Naive B cell (primary cell): ENCODE results near the gene MRPS10. TPM values are rescaled to one million over a fixed set of nuclear protein-coding genes. Genes with fewer than 3 reads are reported as not detected.
"Not testable (repeated sequence)": the region's sequence is repeated elsewhere in the genome, so short reads cannot be mapped to it uniquely, and the experiment has no call there.

Experiments used
- ATAC-seq, 2 donors: fragments of 150-1000 bp; cut with Tn5 transposase; 2 replicates each; pipeline ENCODE4 v1.10.0; 2021; ENCODE audit warnings: low read depth in 2 of 2, mild to moderate bottlenecking in 2 of 2, moderate library complexity in 2 of 2
- DNase-seq: peaks from one replicate; pipeline ENCODE4 v3.0.0; 2022
- H3K27ac Mint-ChIP-seq, 6 donors: one replicate each; pipeline ENCODE4 v1.8.0; 2020 to 2022; ENCODE audit warnings: mild to moderate bottlenecking in 6 of 6, mixed read lengths in 6 of 6, moderate library complexity in 5 of 6, inconsistent platforms in 2 of 6
- H3K27me3 Mint-ChIP-seq, 3 donors: one replicate each; pipeline ENCODE4 v1.8.0; 2021 to 2022; ENCODE audit warnings: mixed read lengths in 3 of 3, mild to moderate bottlenecking in 1 of 3
- H3K36me3 Mint-ChIP-seq, 2 donors: one replicate each; pipeline ENCODE4 v1.8.0; 2020 to 2022; ENCODE audit warnings: mixed read lengths in 2 of 2, inconsistent platforms in 1 of 2, mild to moderate bottlenecking in 1 of 2
- H3K4me1 Mint-ChIP-seq, 3 donors: one replicate each; pipeline ENCODE4 v1.8.0; 2020 to 2022; ENCODE audit warnings: mixed read lengths in 3 of 3, inconsistent platforms in 1 of 3, mild to moderate bottlenecking in 1 of 3, moderate library complexity in 1 of 3
- H3K4me3 Mint-ChIP-seq, 8 donors: one replicate each; pipeline ENCODE4 v1.8.0; 2020 to 2022; ENCODE audit warnings: mild to moderate bottlenecking in 8 of 8, mixed read lengths in 8 of 8, moderate library complexity in 8 of 8, inconsistent platforms in 2 of 8
- H3K9me3 Mint-ChIP-seq, 7 donors: one replicate each; pipeline ENCODE4 v1.8.0; 2020 to 2022; ENCODE audit warnings: mixed read lengths in 7 of 7, mild to moderate bottlenecking in 5 of 7, inconsistent platforms in 2 of 7, moderate library complexity in 1 of 7
- polyA plus RNA-seq, 6 donors: library from polyadenylated mRNA; unstranded; fragments of 300-500 nt; fragmentation: Illumina TruSeq; gene quantifications; one replicate each; pipeline ENCODE4 v1.2.3, GENCODE V29; 2021; ENCODE audit warnings: low read depth in 6 of 6

Gene MRPS10
- polyA plus RNA-seq, 6 donors from 2014 or later: 39.3 to 53.1 (median 50.2) TPM

DNA sequence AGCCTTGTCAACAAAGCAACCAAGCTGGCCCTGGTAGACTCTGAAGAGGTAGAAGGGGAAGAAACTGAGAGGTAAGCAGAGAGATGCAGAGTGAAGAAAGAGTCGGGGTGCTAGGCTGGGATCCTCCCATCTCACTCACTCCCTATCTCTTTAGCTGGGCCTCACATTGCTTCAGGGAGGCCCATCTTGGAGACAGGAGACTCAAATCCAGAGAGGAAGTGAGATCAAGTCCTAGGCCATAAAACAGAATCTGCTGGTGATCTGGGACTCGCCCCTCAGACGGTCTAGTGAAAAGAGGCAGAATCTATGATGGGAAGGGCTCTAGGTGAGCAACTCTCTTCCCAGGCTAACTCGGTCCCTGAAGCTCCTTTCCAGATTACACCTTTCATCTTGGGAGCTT, 22.2 kb downstream of the MRPS10 start:
- DNase-seq: no peak
- Mint-ChIP-seq H3K27me3 (no peaks in the 10 kb centered on the region), H3K4me3 (no peak overlapping the region), H3K27ac (no peak overlapping the region), H3K36me3 (peaks cover 7 to 20% of the 10 kb centered on the region in 2 donors), H3K9me3 (peaks cover 0 to under 1% (median 0%) of the 10 kb centered on the region in 7 donors), H3K4me1 (peaks cover 0 to 5% (median 0%) of the 10 kb centered on the region in 3 donors)
- ATAC-seq: no peak

DNA sequence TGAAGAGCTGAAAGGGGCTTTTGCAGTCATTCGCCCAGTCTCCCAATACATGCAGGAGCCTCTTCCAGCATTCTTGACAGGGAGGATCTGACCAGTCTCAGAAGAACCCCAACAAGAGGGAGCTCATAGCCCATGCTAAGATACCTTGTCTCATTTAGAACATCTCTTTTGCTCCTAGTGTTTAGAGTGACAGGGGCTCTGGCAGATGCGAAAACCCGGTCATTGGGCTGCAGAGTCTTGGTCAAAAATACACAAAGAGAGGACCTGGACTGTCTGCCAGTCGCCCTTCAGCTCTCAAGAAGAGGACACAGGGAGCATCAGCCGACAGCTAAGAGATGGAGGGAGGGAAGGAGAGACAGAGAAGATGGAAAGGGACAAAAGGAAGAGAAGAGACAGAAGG, 23.6 kb downstream of the MRPS10 start:
- H3K4me1 Mint-ChIP-seq: peaks cover 0 to 5% (median 0%) of the 10 kb centered on the region in 3 donors
- H3K9me3 Mint-ChIP-seq: peaks cover 0 to 1% (median 0%) of the 10 kb centered on the region in 7 donors
- no peaks in the 10 kb centered on the region for H3K27me3 Mint-ChIP-seq
- DNase-seq: no peak
- H3K36me3 Mint-ChIP-seq: peaks cover 0 to 14% of the 10 kb centered on the region in 2 donors
- peak overlapping the region in 2 of 6 donors; percentile 12 to 53 for H3K27ac Mint-ChIP-seq
- H3K4me3 Mint-ChIP-seq: no peak overlapping the region
- ATAC-seq: no peak

DNA sequence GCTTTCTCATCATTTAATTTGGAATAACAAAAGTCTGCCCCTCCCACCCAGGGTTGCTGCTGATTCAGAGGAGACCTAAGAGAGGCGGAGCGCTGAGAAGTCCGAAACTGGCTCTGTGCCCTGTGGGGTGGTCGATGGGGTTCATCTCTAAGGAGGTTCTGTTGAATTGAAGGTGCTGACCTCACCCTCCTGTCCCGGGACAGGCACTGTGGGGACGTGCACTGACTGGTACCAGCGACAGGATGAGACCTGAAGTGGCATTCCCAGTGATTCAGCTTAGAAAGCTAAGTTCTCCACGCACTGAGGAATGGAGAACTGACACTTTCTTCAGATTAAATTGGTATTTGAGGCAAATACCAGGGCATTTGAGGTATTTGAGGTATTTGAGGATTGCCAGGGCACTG, 24.2 kb downstream of the MRPS10 start:
- Mint-ChIP-seq H3K9me3 (peaks cover 0 to 1% (median 0%) of the 10 kb centered on the region in 7 donors), H3K27ac (no peak overlapping the region), H3K36me3 (peaks cover 0 to 14% of the 10 kb centered on the region in 2 donors), H3K4me3 (no peak overlapping the region), H3K27me3 (no peaks in the 10 kb centered on the region), H3K4me1 (peaks cover 0 to 5% (median 0%) of the 10 kb centered on the region in 3 donors)
- DNase-seq (no peak), ATAC-seq (no peak)

DNA sequence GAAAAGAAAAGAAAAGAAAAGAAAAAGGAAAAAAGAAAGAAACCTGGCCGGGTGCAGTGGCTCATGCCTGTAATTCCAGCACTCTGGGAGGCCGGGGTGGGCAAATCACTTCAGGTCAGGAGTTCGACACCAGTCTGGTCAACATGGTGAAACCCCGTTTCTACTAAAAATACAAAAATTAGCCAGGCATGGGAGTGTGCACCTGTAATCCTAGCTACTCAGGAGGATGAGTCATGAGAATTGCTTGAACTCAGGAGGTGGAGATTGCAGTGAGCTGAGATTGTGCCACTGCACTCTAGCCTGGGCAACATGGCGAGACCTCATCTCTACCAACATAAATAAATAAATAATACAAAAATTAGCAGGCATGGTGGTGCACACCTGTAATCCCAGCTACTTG, 25.3 kb downstream of the MRPS10 start:
- peaks cover 0 to 14% of the 10 kb centered on the region in 2 donors for H3K36me3 Mint-ChIP-seq
- DNase-seq, H3K27me3 Mint-ChIP-seq, ATAC-seq, H3K4me3 Mint-ChIP-seq, H3K9me3 Mint-ChIP-seq, H3K4me1 Mint-ChIP-seq: not testable (repeated sequence)
- H3K27ac Mint-ChIP-seq: peak overlapping the region in 1 of 6 donors; percentile 61

DNA sequence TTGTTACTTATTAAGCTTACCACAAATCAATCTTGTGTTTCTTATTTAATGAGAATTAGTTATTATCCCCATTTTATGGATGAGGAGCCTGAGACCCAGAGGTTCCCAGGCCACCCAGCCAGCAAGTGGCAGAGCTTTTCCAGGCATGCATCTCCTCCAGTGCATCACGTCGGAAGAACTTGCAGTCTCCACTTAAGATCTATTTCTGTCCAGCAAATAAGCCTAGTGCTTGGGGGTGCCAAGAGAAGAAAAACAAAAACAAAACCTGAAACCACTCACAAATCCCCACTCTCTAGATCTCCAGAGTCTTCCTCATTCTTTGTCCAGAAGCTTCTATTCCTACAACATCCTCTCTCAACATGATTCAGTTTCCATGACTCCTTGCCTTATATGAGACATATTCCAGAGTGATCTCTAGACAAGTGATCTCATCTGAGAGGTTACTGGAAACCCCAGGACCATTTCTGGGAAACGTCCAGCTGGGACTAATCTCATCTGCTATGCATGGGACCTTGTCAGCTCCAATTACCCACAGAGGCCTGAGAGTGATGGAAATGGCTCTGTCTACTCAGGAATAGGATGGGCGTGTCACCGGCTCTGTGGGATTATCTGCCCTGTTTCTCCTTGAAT, 27.0 kb downstream of the MRPS10 start:
- Mint-ChIP-seq H3K27ac (no peak overlapping the region), H3K4me1 (no peaks in the 10 kb centered on the region), H3K4me3 (no peak overlapping the region), H3K36me3 (peaks cover 0 to 14% of the 10 kb centered on the region in 2 donors), H3K9me3 (peaks cover 0 to 1% (median 0%) of the 10 kb centered on the region in 7 donors), H3K27me3 (no peaks in the 10 kb centered on the region)
- no peak for DNase-seq
- no peak for ATAC-seq

DNA sequence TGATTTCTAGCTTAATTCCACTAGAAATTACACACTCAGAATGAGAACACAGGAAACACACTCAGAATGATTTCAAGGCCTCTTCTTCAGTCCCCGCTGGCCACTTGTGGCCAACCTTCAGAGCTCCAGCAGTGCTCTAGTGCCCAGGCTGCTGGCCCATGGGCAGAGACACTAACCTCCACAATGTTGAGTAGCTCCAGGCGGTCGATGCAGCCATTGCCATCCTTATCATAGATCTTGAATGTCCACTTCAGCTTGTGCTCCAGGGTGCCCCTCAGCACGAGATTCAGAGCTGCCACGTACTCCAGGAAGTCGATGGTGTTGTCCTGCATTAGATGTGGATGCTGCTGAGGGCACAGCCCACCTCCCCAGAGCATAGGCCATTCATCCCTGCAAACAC, 29.3 kb downstream of the MRPS10 start:
- Mint-ChIP-seq H3K4me3 (no peak overlapping the region), H3K27me3 (no peaks in the 10 kb centered on the region), H3K27ac (no peak overlapping the region), H3K9me3 (peaks cover 0 to 1% (median 0%) of the 10 kb centered on the region in 7 donors), H3K36me3 (peaks cover 0 to 19% of the 10 kb centered on the region in 2 donors), H3K4me1 (no peaks in the 10 kb centered on the region)
- DNase-seq: no peak
- no peak for ATAC-seq

DNA sequence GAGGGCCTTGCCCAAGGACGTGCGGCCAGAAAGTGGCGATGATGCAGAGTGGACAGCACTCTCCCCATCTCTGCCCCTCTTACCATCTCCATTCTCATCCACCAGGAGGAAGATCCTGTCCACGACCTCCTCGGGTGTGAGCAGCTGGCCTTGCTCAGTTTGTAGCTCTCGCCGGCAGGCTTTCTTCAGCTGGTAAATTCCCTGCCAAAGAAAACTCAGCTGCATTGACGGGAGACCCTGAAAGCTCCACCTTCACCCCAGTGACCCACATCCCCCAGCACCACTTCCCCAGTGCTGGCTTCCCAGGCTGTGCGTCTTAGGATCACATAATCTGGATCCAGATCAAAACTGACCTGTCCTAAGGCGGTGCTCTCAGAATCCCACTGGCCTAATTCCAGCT, 32.1 kb downstream of the MRPS10 start:
- ATAC-seq (no peak), DNase-seq (no peak)
- Mint-ChIP-seq H3K36me3 (peaks cover 0 to 9% of the 10 kb centered on the region in 2 donors), H3K27me3 (peaks cover 0 to 6% (median 0%) of the 10 kb centered on the region in 3 donors), H3K4me3 (no peak overlapping the region), H3K9me3 (peaks cover 0 to 1% (median 0%) of the 10 kb centered on the region in 7 donors), H3K27ac (peak overlapping the region in 2 of 6 donors; percentile 54 to 56), H3K4me1 (no peaks in the 10 kb centered on the region)

DNA sequence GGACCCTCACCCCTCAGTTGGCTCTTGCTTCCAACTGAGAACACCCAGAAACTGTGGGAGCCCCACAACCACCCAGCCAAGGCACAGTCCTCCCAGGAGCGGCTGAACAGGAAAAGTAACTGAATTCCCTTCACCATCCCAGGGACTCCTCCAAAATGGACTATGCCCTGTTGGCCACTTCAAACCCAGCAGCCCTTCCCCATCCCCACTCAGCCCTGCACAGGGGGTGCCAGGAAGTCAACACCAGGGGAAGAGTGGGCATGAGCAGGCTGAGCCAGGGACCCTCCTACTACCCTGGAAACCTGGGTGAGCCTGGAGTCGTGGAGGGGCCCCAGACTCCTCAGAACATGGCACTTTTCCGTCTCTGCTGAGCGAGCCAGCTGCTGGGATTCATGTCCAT, 33.2 kb downstream of the MRPS10 start:
- no peaks in the 10 kb centered on the region for H3K9me3 Mint-ChIP-seq
- no peaks in the 10 kb centered on the region for H3K4me1 Mint-ChIP-seq
- no peak overlapping the region for H3K27ac Mint-ChIP-seq
- ATAC-seq (no peak), DNase-seq (no peak)
- H3K4me3 Mint-ChIP-seq: no peak overlapping the region
- peaks cover 0 to 6% of the 10 kb centered on the region in 2 donors for H3K36me3 Mint-ChIP-seq
- H3K27me3 Mint-ChIP-seq: peaks cover 6 to 14% (median 6%) of the 10 kb centered on the region in 3 donors

DNA sequence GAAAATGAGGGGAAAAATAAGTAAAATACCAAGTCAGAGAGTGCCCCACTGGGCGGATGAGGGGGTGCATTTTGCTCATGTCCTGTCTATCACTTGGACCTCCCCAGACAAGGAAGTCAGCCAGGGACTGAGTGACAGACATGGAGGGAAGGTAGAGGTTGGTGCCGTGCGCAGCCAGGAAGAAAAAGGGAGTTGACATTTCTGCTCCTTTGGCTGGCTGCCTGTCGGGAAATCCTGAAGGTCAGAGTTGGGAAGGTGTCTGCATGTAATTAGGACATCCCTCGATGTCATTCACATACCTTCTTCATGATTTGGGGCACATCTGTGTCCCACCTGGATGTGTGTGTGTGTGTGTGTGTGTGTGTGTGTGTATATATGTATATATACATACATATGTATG, 35.6 kb downstream of the MRPS10 start:
- Mint-ChIP-seq H3K36me3 (peaks cover 0 to 6% of the 10 kb centered on the region in 2 donors), H3K27ac (no peak overlapping the region), H3K9me3 (no peaks in the 10 kb centered on the region), H3K4me3 (no peak overlapping the region), H3K27me3 (peaks cover 12 to 32% (median 13%) of the 10 kb centered on the region in 3 donors), H3K4me1 (peaks cover 0 to 7% (median 2%) of the 10 kb centered on the region in 3 donors)
- no peak for DNase-seq
- ATAC-seq: no peak

DNA sequence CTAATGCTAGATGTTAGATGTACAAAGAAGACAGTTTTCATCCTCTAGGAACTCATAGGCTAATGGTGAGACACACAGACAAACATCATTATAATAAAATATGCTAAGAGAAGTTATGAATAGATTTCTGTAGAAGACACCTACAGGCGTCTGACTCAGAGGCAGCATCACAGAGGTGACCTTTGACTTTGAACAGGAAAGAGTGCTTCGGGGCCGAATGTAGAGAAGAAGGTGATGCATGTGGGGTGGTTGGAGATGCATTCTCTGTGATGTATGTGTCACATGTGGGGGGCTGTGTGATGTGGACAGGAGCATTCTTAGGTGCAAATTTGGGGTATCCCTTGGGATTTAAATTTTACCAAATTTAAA, 37.7 kb downstream of the MRPS10 start:
- peaks cover 12 to 32% (median 22%) of the 10 kb centered on the region in 3 donors for H3K27me3 Mint-ChIP-seq
- ATAC-seq: no peak
- H3K9me3 Mint-ChIP-seq: no peaks in the 10 kb centered on the region
- DNase-seq: no peak
- peaks cover 0 to 7% (median 2%) of the 10 kb centered on the region in 3 donors for H3K4me1 Mint-ChIP-seq
- peaks cover 0 to 2% of the 10 kb centered on the region in 2 donors for H3K36me3 Mint-ChIP-seq
- H3K27ac Mint-ChIP-seq: no peak overlapping the region
- H3K4me3 Mint-ChIP-seq: no peak overlapping the region

DNA sequence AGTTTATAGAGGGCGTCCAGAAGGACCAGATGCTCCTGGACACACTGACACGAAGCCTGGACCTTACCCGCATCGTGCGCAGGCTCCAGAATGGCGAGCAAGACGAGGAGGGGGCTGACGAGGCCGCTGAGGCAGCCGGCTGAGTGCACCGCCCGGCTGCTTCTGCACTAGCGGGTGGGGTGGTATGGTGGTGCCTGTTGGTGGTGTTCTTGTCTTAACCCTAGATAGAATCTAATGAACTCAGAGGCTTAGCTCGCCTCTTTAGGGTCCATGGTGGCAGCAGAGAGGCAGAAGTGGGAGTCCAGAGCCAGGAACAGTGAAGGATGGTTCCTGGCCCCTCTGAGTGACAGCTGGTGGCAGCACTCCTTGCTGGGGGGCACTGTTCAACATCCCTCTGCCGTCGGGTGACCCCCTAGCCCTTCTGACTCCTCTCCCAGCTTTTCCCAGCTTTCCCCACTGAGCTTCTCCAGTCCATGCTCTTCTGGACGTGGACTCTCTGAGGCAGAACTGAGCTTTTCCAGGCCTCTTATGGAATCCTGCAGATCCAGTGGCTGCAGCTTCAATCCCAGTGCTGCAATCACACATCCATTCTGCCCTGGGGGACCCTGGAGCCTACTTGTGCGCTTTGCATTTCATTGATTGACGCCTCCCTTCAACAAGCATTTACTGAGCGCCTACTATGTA, 38.3 kb downstream of the MRPS10 start:
- no peak overlapping the region for H3K4me3 Mint-ChIP-seq
- no peaks in the 10 kb centered on the region for H3K9me3 Mint-ChIP-seq
- no peak for ATAC-seq
- H3K27me3 Mint-ChIP-seq: peaks cover 12 to 32% (median 22%) of the 10 kb centered on the region in 3 donors
- no peak for DNase-seq
- H3K36me3 Mint-ChIP-seq: no peaks in the 10 kb centered on the region
- H3K27ac Mint-ChIP-seq: no peak overlapping the region
- H3K4me1 Mint-ChIP-seq: peaks cover 0 to 7% (median 2%) of the 10 kb centered on the region in 3 donors

DNA sequence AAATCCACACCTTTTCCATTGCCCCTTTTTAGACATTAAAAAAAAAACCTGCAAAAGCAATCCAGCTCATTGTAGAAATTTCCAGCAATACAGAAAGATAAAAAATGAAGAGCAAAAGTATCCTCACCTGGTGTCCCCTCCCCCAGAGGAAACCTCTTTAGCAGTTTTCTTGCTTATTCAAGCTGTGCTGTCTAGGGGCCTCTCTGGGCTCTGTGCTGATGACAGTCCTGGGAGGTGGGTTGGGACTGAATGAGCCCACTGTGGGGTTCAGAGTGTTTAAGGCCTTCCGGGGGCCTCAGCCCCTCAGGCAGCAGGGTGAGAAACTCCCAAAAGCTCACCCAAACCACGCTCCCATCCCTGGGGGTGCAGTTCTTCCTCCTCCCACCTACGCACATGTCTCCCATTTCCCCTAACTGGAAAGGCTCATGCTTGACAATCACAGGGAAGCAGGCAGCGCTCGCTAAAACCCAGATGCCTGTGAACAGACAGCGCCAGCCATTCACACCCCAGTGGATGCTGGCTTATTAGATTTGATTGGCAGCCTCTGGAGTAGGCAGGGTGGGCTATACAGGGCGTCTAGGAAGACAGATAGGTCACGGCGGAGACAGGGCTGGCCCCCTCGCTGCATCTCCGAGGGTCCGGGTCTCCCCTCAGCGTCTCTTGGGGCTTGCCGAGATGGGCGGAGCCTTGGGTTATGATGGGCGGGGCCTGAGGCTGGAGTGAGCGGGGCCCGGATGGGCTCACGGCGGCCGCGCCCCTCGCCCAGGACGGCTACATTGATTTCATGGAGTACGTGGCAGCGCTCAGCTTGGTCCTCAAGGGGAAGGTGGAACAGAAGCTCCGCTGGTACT, 39.9 kb downstream of the MRPS10 start:
- Mint-ChIP-seq H3K36me3 (no peaks in the 10 kb centered on the region), H3K4me3 (peak overlapping the region in 3 of 8 donors; percentile 45 to 61 (median 57)), H3K27ac (no peak overlapping the region), H3K4me1 (peaks cover 0 to 7% (median 2%) of the 10 kb centered on the region in 3 donors), H3K9me3 (no peaks in the 10 kb centered on the region), H3K27me3 (peaks cover 16 to 32% (median 22%) of the 10 kb centered on the region in 3 donors)
- DNase-seq (no peak), ATAC-seq (peak in 1 of 2 donors; percentile 40)

DNA sequence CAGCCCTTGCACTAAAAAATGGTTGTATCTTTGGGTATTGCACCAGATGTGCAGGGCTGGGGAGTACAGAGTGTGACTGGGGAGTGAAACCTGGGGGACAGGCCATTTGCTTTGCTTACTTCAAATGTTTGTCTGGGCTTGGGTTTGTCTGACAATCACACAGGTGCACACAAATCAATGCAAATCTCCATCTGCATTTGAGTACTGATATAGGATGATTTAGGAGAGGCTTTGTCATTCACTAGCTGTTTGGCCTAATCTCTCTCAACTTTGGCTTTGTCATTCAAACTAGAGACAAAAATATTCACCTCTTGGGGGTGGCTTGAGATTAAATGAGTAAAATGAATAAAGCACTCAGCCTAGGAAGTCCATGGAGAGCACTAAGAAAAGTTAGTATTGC, 40.7 kb downstream of the MRPS10 start:
- H3K27ac Mint-ChIP-seq: no peak overlapping the region
- DNase-seq (no peak), ATAC-seq (no peak)
- peaks cover 0 to 7% (median 2%) of the 10 kb centered on the region in 3 donors for H3K4me1 Mint-ChIP-seq
- H3K9me3 Mint-ChIP-seq: no peaks in the 10 kb centered on the region
- H3K4me3 Mint-ChIP-seq: no peak overlapping the region
- peaks cover 16 to 30% (median 22%) of the 10 kb centered on the region in 3 donors for H3K27me3 Mint-ChIP-seq
- no peaks in the 10 kb centered on the region for H3K36me3 Mint-ChIP-seq
